ENCODE data around the gene EDC3.

Gene EDC3

GRCh38 chr15:74584204-74584603 lies 111.6 kb downstream of the EDC3 start:
- DNase-seq (ENCODE audit: low spot score): no peak

Data from AG08395 (cell line).